ENCODE results near the gene CLN5.

The CLN5 gene

DNA sequence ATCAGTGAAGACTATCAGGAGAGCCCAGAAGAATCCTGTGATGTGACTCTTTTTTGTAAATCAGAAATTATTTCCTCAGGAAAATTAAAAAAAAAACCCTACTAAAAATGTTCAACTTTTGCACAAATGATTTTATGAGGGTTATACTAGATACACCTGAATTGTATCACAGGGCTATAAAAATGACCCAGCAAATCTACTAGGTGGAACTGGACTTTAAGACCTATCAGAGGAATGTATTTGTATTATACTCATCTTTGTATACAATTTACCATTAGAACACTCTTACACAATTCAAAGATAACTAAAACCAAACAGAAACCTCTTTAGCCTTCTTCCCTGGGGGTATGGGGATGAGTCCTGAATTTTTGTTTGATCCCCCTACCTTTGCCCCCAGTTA is 27.9 kb downstream of the CLN5 start:
- DNase-seq (ENCODE audit: low read depth), result no peak

DNA sequence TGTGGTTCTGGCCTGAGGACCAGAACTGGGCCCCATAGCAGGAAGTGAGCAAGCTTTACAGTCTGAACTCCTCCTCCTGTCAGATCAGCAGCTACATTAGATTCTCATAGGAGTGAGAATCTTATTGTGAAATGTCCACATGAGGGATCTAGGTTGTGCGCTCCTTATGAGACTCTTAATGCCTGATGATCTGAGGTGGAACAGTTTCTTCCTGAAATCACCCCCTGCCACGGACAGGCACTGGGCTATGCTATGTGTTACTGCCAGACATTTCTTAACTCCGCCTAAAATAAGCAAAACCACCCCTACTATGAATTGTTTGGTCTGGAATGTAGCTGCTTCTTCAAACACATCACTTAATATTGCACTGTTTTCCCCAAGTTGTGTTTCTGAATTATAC is 30.5 kb downstream of the CLN5 start:
- no peak for DNase-seq (ENCODE audit: low read depth)

DNA sequence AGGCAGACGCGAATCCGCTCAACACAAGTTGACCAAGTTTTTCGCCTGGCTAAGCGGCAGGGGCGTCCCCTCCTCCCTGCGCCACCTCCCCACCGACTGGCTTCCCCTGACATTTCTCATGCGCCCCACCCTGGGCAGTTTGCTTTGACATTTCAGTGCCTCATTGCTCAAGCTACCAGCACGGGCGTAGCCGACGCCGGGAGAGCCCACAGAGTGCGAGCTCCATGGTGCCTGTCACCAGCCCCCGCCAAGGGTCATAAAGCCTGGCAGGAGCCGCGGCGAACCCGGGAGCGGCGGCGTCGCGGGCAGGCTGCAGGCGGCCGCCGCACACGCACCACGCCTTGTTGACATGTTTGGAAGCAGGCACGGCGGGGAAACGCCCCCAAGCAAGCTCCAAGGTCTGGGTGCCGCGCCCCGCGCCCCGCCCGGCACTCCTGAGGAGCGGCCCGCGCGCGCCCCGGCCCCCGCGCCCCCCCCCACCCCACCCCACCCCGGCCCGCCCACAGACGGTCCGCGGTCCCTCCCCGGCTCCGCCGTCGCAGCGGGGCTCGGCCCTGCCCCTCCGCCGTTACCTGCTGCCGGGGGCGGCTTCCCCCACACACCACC is 34.5 kb downstream of the CLN5 start:
- DNase-seq (ENCODE audit: low read depth), result peak; percentile 60

DNA sequence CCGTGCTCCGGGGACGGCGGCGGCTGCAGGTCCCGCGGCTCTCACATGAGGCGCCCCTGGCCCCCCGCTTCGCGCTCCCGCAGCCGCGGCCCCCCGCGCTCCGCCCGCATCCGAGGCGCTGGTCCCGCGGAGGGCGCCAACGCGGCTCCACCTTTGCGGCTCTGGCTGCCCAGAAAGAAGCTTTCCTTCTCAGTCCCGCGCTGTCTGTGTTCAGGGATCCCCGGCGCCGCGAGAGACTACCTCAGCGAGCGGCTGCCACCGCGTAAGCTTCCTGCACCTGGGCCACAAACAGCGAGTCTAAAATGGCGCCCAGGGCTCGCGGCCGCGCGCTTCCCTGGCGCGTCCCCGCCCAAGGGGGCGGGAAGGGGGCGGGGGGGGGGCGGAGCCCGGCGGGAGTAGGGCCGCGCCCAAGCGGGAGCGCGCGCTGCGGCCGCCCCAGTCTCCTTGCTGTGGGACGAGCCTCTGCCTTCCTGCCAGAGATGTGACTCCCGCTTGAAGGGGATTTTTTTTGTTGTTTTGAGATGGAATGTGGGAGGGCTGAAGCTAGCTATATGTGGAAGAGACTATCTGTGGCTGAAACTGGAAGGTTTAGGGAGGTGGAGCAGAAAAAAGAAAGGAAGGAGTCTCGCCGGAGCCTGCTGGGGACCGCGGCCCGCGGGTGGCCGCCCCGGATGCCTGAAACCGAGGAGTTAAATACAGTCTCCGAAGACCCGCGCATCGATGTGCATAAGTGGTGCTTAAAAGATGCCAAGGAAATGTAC is 35.2 kb downstream of the CLN5 start, which contains the start of gene FBXL3:
Gene FBXL3, minus strand, starts transcription at position 299 of the 761 bp plus-strand sequence. CDS start 5,299 bp downstream, outside the sequence.
- peak; percentile 72 for DNase-seq (ENCODE audit: low read depth)

DNA sequence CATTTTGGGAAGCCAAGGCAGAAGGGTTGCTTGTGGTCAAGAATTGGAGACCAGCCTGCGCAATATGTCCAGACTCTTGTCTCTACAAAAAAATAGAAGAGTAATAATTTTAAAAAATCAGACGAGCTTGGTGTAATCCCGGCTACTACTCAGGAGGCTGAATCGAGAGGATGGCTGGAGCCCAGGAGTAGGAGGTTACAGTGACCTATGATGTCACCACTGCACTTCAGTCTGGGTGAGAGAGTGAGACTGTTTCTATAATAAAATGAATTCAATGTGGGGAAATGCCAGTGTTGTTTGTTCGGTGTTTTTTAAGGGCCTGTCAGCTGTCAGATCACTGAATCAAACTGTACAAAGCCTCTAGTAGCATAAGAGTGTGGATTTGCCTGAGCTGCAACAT is 36.3 kb downstream of the CLN5 start:
- no peak for DNase-seq (ENCODE audit: low read depth)

DNA sequence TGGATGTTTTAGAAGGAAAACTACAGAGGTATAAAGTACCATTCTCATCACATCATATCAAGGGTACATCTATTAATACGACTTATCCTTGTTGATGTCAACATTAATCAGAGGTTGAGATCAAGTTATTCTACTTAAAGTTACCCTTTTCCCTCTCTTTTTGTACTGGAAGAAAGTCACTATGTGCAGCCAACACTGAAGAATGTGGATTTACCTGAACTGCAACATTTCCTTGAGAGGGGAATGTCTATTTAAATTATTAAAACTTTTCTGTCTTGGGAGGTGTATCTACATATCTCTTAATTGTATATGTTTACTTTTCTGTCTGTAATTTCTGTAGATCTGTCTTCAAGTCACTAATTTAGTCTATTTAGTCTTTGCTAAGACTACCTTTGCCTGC is 37.6 kb downstream of the CLN5 start:
- DNase-seq (ENCODE audit: low read depth), result no peak

DNA sequence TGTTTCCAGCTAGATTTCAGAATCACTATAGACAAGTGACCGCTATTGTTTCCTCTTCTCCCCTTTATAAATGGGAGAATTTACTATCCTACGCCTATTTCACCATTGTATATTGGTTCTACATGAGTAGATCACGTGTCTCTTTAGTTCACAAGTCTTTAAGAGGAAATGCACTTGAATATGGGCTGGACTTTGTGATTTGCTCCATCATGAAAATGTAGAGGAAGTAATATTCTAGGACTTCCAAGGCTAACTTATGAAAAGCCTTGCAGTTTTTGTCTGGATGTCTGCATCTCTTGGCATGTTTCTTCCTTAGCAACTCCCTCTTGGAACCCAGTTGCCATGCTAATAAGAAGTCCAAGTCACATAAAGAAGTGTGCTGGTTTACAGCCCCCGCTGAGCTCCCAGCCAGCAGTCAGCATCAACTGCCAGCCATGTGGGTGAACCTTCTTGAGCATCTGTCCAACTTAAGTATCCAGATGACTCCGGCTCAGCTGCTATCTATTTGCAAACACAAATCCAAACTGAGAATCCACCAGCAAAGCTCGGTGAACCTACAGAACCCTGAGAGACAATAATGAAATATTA is 39.9 kb downstream of the CLN5 start:
- no peak for DNase-seq (ENCODE audit: low read depth)

DNA sequence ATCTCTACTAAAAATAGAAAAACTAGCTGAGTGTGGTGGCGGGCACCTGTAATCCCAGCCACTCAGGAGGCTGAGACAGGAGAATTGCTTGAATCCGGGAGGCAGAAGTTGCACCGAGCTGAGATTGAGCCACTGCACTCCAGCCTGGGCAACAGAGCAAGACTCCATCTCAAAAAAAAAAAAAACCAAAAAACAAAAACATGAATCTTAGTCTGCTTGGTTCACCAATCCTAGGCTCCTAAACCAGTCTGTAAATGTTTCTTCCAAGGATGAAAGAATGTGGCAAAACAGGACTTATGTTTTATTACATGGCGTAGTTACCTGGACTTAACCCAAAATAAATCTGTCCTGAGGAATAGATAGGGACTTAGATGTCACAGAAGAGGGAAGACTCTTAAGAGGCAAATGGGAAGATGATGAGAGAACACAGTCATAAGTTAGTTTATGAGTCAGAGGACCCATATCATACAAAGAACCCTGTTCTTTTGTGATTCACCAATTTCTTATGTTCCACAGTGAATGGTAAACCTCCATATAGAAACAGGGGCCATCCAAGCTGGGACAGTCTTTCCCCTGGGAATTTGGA is 41.9 kb downstream of the CLN5 start:
- DNase-seq (ENCODE audit: low read depth), result no peak

DNA sequence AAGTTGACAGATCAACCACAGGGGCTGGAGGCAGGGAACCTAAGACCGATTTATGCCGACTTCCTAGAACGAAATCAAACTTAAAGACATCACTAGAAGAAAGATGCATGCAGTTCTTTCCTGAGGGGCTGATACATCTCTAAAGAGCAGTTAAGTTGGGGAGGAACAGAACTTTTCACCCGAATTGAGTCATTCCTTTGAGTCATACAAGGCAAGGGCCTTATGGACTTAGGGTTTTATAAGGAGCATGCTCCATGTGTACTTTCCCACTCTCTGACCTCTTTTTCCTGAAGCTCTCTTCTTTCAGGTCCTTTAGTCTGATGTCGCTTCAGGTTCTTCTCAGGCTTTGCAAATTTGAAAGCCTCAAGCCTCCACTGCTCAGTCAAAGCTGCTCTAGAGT is 43.0 kb downstream of the CLN5 start:
- no peak for DNase-seq (ENCODE audit: low read depth)

DNA sequence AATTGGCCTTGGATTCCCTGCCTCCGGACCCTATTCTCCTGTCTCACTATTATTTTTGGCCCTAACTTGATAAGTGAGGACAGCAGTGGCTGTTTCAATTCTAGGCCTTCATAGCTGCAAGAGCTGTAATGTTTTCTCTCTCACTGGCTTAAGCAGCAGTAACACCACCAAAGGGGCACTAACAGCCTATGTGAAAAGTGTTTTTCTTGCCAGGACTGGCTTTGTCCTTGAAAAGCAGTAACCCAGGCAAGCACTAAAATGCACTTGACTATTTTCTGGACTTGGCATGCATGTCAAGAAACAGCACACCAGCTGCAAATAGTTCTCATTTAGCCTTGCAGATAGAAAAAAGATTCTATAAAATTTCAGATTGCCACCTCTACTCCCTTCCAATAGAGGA is 44.4 kb downstream of the CLN5 start:
- DNase-seq (ENCODE audit: low read depth), result no peak

DNA sequence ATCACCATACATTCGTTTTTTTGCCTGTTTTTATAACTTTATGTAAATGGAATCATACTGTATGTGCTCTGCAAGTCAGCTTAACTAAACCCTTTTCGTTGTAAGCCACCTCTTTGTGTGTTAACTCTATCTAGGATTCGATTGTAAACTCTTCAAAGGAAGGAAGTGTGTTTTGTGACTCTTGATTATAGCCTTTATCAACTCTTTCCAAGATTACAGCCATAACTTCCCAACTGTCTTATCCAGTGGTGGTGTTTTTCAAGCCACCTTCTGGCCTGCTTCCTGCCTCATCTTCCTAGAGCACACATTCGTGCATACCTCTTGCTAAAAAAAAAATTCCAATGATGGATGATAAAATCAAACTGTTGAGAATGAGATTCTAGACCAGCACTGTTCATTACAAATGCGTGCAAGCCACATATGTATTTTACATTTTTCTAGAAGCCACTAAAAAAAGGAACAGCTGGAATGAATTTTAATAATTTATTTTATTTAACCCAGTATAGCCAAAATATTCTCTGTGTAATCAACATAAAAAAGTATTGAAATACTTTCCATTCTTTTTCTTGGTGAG is 47.1 kb downstream of the CLN5 start:
- DNase-seq (ENCODE audit: low read depth), result no peak

DNA sequence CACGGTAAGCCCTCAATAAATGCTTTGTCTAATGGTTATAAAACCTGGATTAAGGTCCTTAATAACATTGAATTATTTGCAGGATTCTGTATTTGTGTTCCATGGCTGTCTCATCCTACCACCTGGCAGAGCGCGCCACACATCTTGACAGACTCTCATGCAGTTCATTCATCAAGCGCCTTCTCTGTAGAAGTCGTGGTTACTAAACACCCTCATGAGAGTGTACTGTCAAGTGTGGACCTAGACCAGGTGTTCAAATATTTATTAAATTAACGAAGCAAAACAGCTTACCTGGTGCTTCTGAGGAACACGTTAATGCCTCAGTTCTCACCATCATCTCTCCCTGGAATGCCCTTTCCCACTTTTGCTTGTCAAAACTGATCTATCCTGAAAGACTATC is 48.2 kb downstream of the CLN5 start:
- DNase-seq (ENCODE audit: low read depth), result no peak

DNA sequence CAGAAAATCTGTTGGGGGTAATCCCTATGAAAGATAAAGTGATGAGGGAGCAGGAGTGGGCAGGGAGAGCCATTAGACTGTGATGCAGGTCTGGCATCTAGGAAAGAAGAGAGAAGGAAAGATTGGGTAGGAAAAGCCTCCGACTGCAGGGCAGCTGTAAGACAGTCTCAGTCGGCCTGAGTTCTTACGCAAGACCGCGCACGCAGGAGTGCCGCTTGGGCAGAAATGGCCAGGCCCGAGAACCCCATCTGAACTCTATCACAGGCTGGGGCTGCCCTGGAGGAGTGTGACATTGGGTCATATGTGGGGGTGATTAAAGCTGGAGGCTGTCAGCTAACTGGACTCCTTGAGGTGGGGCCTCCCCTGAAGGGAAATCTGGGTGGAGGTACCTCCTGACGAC is 49.0 kb downstream of the CLN5 start:
- no peak for DNase-seq (ENCODE audit: low read depth)

DNA sequence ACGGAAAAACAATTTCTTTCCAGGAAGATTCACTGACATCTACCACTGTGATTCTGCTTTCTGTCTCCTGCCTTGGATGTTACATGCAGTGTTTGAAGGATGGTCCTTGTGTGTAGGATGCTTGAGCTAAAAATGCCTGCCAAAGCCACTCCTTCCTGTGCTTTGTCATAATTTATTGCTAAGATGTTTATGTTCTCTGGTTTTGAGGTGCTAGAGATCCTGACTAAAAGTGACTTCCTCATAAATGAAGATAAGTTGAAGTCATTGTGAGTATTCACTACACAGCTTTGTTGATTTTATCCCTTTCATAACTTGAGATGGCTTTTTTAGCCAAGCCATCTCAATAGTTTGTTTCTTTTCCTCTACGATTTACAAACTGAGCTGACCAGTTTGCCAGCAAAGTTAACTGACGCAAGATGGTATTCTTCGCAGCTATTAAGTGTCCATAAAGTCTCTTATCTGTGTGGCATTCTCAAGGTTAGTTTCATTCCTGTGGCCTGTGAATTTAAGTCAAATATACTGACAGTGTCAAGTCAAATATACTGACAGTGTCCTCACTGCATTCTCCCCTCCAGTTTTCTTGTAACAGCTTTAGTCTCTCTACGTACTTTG is 50.8 kb downstream of the CLN5 start:
- no peak for DNase-seq (ENCODE audit: low read depth)

DNA sequence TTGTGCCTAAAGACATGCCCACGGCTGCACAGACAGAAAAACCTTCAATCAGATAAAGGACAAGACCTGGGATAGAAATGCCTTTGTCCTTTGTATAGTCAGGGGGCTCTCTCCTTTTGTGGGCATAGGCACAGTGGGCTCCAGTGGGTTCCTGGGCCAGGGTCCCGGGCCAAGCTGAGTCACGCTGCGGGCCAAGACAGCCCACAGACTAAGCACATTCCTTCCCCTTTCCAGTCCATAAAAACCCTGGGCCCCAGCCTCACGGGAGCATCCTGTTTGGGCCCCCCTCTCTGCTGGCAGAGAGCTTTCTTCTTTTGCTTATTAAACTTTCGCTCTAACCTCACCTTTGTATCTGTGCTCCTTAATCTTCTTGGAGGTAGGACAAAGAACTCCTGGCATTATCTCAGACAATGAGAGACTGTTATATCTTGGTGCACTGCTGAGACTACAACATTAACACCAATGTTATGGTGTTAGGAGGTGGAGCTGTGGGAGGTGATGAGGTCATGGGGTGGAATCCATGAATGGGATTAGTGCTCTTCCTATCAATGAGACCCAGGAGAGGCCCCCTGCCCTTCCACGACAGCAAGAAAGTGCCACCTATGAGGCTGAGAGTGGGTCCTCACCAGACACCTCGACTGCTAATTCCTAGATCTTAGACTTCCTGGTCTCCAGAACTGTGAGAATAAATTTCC is 55.9 kb downstream of the CLN5 start:
- no peak for DNase-seq (ENCODE audit: low read depth)

DNA sequence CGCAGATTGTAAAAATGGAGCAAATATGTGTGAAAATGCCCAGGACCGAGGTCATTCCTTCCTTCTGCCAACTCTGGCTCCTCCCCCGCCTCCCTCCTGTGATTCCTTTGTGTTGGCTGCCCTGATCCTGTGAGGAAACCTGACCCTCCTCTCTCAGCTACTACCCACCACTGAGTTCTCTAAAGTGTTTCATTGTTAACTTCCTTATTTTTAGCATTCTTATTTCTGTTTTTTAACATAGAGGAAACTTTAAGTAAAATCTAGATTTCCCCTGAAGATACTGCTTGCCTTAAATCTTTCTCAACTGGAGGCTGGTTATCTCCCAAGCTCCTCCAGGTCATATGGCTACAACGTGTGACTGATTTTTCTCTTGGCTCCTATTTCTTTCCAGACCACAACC is 56.8 kb downstream of the CLN5 start:
- DNase-seq (ENCODE audit: low read depth), result no peak

DNA sequence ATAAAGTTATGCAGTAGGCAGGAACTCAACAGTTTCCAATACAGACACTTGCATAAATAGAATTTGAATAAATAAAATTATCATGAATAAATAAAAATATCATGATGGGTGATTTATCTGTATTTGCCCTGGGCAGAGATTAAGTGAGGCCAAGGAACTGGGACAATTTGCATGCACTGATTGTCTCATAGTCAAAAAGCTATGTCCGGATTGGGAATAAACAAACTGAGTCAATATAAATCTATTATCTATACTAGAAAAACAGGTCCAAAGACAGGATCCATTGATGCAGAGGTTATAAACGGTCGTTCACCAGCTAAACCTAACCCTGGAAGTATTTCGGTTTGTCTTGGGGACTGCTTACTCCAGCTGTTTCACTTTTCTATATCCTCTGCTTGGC is 61.3 kb downstream of the CLN5 start:
- no peak for DNase-seq (ENCODE audit: low read depth)

Data from stimulated activated CD4-positive, alpha-beta T cell treated with anti-CD3 and anti-CD28 coated beads, Interleukin-2, amount 100 ng/mL, for 4 hours (primary cell).